H9 (cell line): ENCODE measurements around the gene RGS3. TPM values are rescaled to one million over a fixed set of nuclear protein-coding genes. Genes with fewer than 3 reads are reported as not detected.

Source experiments
- DNase-seq: peaks from one replicate; pipeline ENCODE4 v3.0.0-alpha.2; 2017
- H2AFZ ChIP-seq: one replicate; pipeline ENCODE4 v1.6.1; 2013; ENCODE audit warnings: mild to moderate bottlenecking, low read length, control low read depth, moderate library complexity
- H2AK5ac ChIP-seq: 2 replicates; pipeline ENCODE4 v1.6.1; 2013; ENCODE audit warnings: low read length, control low read depth, mixed read lengths; ENCODE audit not compliant: insufficient read length
- H2BK120ac ChIP-seq: one replicate; pipeline ENCODE4 v1.6.1; 2013; ENCODE audit warnings: low read depth, mild to moderate bottlenecking, low read length, control low read depth, inconsistent platforms; ENCODE audit not compliant: poor library complexity, severe bottlenecking
- H2BK12ac ChIP-seq: 2 replicates; pipeline ENCODE4 v1.6.1; 2013; ENCODE audit warnings: low read length, control low read depth, mixed read lengths, low read depth; ENCODE audit not compliant: insufficient read length
- H2BK15ac ChIP-seq: 2 replicates; pipeline ENCODE4 v1.6.1; 2013; ENCODE audit warnings: low read depth, low read length, control low read depth
- H2BK20ac ChIP-seq: one replicate; pipeline ENCODE4 v1.6.1; 2013; ENCODE audit warnings: low read depth, mild to moderate bottlenecking, low read length, control low read depth, inconsistent platforms; ENCODE audit not compliant: poor library complexity, severe bottlenecking
- H2BK5ac ChIP-seq: 2 replicates; pipeline ENCODE4 v1.6.1; 2013; ENCODE audit warnings: low read length, control low read depth, mixed read lengths; ENCODE audit not compliant: insufficient read length
- H3K14ac ChIP-seq: 2 replicates; pipeline ENCODE4 v1.6.1; 2013; ENCODE audit warnings: low read length, control low read depth; ENCODE audit not compliant: insufficient read depth
- H3K18ac ChIP-seq: 2 replicates; pipeline ENCODE4 v1.6.1; 2013; ENCODE audit warnings: low read depth, mild to moderate bottlenecking, mixed read lengths, low read length, control low read depth; ENCODE audit not compliant: insufficient read length
- H3K23ac ChIP-seq: 2 replicates; pipeline ENCODE4 v1.6.1; 2013; ENCODE audit warnings: low read length, control low read depth, mixed read lengths, low read depth; ENCODE audit not compliant: insufficient read length
- H3K23me2 ChIP-seq: 2 replicates; pipeline ENCODE4 v1.6.1; 2013; ENCODE audit warnings: low read depth, mild to moderate bottlenecking, mixed read lengths, low read length, control low read depth; ENCODE audit not compliant: insufficient read length, poor library complexity, severe bottlenecking
- H3K27ac ChIP-seq: 2 replicates; pipeline ENCODE4 v1.5.1; 2013; ENCODE audit warnings: low read length, control low read depth, mixed read lengths, low read depth; ENCODE audit not compliant: insufficient read length
- H3K27me3 ChIP-seq: 2 replicates; pipeline ENCODE4 v1.6.1; 2013; ENCODE audit warnings: low read length, control low read depth, inconsistent platforms; ENCODE audit not compliant: insufficient read depth
- H3K4ac ChIP-seq: 2 replicates; pipeline ENCODE4 v1.6.1; 2013; ENCODE audit warnings: low read depth, mild to moderate bottlenecking, control low read depth, inconsistent platforms, low read length, moderate library complexity
- H3K4me1 ChIP-seq: 2 replicates; pipeline ENCODE4 v1.6.1; 2013; ENCODE audit warnings: low read length, control low read depth, inconsistent platforms; ENCODE audit not compliant: insufficient read depth
- H3K4me2 ChIP-seq: 2 replicates; pipeline ENCODE4 v1.6.1; 2013; ENCODE audit warnings: low read length, control low read depth, mixed read lengths; ENCODE audit not compliant: insufficient read length, insufficient read depth
- H3K56ac ChIP-seq: 2 replicates; pipeline ENCODE4 v1.6.1; 2013; ENCODE audit warnings: low read depth, mild to moderate bottlenecking, mixed read lengths, low read length, control low read depth; ENCODE audit not compliant: insufficient read length
- H3K79me1 ChIP-seq: 2 replicates; pipeline ENCODE4 v1.6.1; 2013; ENCODE audit warnings: low read depth, mild to moderate bottlenecking, moderate library complexity, low read length, control low read depth, inconsistent platforms; ENCODE audit not compliant: insufficient read depth, poor library complexity, severe bottlenecking
- H3K79me2 ChIP-seq: 2 replicates; pipeline ENCODE4 v1.6.1; 2013; ENCODE audit warnings: low read length, control low read depth, inconsistent platforms; ENCODE audit not compliant: insufficient read depth
- H3K9ac ChIP-seq: 2 replicates; pipeline ENCODE4 v1.6.1; 2013; ENCODE audit warnings: low read length, control low read depth, mixed read lengths; ENCODE audit not compliant: insufficient read length; ENCODE audit errors: extremely low read depth
- H3K9me3 ChIP-seq: one replicate; pipeline ENCODE4 v1.6.1; 2013; ENCODE audit warnings: low read depth, low read length, inconsistent platforms; ENCODE audit not compliant: control insufficient read depth
- H3T11ph ChIP-seq: one replicate; pipeline ENCODE4 v1.6.1; 2013; ENCODE audit warnings: mild to moderate bottlenecking, low read length, control low read depth, inconsistent platforms
- H4K20me1 ChIP-seq: one replicate; pipeline ENCODE4 v1.6.1; 2013; ENCODE audit not compliant: control insufficient read depth, insufficient read length, insufficient read depth
- H4K5ac ChIP-seq: 2 replicates; pipeline ENCODE4 v1.6.1; 2013; ENCODE audit warnings: low read depth, mild to moderate bottlenecking, mixed read lengths, low read length, control low read depth; ENCODE audit not compliant: insufficient read length
- H4K8ac ChIP-seq: replicated peaks from 2 replicates; pipeline ENCODE4 v1.6.1; 2013; ENCODE audit warnings: low read length, control low read depth, mixed read lengths, low read depth; ENCODE audit not compliant: insufficient read length
- H4K91ac ChIP-seq: 2 replicates; pipeline ENCODE4 v1.6.1; 2013; ENCODE audit warnings: low read depth, mild to moderate bottlenecking, moderate library complexity, mixed read lengths, low read length, control low read depth; ENCODE audit not compliant: insufficient read length
- H3K27ac Mint-ChIP-seq, 3 experiments: 2 replicates in 2 of 3; 3 replicates in 1 of 3; pipeline ENCODE4 v1.8.0; 2020 to 2021; ENCODE audit warnings: mixed read lengths in 3 of 3, mild to moderate bottlenecking in 1 of 3, moderate library complexity in 1 of 3
- H3K27me3 Mint-ChIP-seq: 2 replicates; pipeline ENCODE4 v1.8.0; 2021; ENCODE audit warnings: low read depth, mild to moderate bottlenecking, moderate library complexity, mixed read lengths
- H3K36me3 Mint-ChIP-seq, 3 experiments: 2 replicates in 2 of 3; 3 replicates in 1 of 3; pipeline ENCODE4 v1.8.0; 2020 to 2021; ENCODE audit warnings: low read depth in 3 of 3, mixed read lengths in 3 of 3; ENCODE audit not compliant: insufficient read depth in 1 of 3
- H3K4me1 Mint-ChIP-seq, 2 experiments: 2 replicates each; pipeline ENCODE4 v1.8.0; 2020; ENCODE audit warnings: mixed read lengths in 2 of 2
- H3K4me3 Mint-ChIP-seq, 2 experiments: 2 replicates in 1 of 2; 3 replicates in 1 of 2; pipeline ENCODE4 v1.8.0; 2020 to 2021; ENCODE audit warnings: mild to moderate bottlenecking in 2 of 2, mixed read lengths in 2 of 2, moderate library complexity in 1 of 2
- H3K9me3 Mint-ChIP-seq, 2 experiments: 2 replicates in 1 of 2; 3 replicates in 1 of 2; pipeline ENCODE4 v1.8.0; 2020; ENCODE audit warnings: mild to moderate bottlenecking in 2 of 2, mixed read lengths in 2 of 2, moderate library complexity in 1 of 2
- CTCF ChIP-seq: fragments of 200-600 bp; sonication (generic); conservative IDR thresholded peaks from 3 replicates; pipeline ENCODE4 v1.8.0; 2021; ENCODE audit warnings: antibody characterized with exemption, mild to moderate bottlenecking
- WGBS: extraction: QIAGEN DNeasy Blood & Tissue Kit; methylation state at CpG from one replicate; pipeline ENCODE4 v1.1.7; 2013; ENCODE audit warnings: missing lambda C conversion rate, low lambda C conversion rate, mixed read lengths; ENCODE audit not compliant: insufficient read length; ENCODE audit errors: extremely low coverage; 5-methylcytosine and 5-hydroxymethylcytosine counted together
- total RNA-seq: library from RNA; stranded (reverse); gene quantifications from 2 replicates; pipeline ENCODE4 v1.2.1, GENCODE V29; 2021

RGS3 gene
- total RNA-seq, 1 experiment from 2014 or later, result 13.9 TPM

GRCh38 chr9:113603773-113604172 is 140.2 kb downstream of the RGS3 start:
- H3K4me3 Mint-ChIP-seq, result no peak overlapping the region
- no peaks in the 10 kb centered on the region for H3K27me3 ChIP-seq

More at GRCh38 chr9:113603773-113604172, 140.2 kb downstream of the RGS3 start:
- Mint-ChIP-seq H3K27ac (peak overlapping the region in 1 of 3 experiments; percentile 19; a peak in 1 of 7 replicates), H3K9me3 (no peaks in the 10 kb centered on the region), H3K27me3 (peaks cover 1% of the 10 kb centered on the region; the same call in 1 of the 2 replicates), H3K4me1 (peaks cover 34 to 49% of the 10 kb centered on the region in 2 experiments), H3K36me3 (no peaks in the 10 kb centered on the region; a peak in 1 of 7 replicates)
- H3K27ac ChIP-seq, result no peak overlapping the region
- H3K4ac ChIP-seq, result no peak overlapping the region
- no peaks in the 10 kb centered on the region for H4K20me1 ChIP-seq
- H4K91ac ChIP-seq, result no peak overlapping the region
- H3K14ac ChIP-seq, result no peak overlapping the region
- no peak overlapping the region for H2AFZ ChIP-seq
- no peak overlapping the region for H2AK5ac ChIP-seq
- H4K5ac ChIP-seq, result no peak overlapping the region
- no peak overlapping the region for H3T11ph ChIP-seq
- H2BK5ac ChIP-seq, result no peak overlapping the region
- no peak overlapping the region for H3K4me2 ChIP-seq
- no peaks in the 10 kb centered on the region for H3K79me1 ChIP-seq
- H3K9ac ChIP-seq, result no peak overlapping the region
- no peaks in the 10 kb centered on the region for H3K9me3 ChIP-seq
- no peak overlapping the region for H2BK15ac ChIP-seq
- H3K79me2 ChIP-seq, result no peaks in the 10 kb centered on the region
- H3K56ac ChIP-seq, result no peak overlapping the region
- no peak overlapping the region for H3K18ac ChIP-seq
- no peak overlapping the region for H4K8ac ChIP-seq
- no peak overlapping the region for H2BK20ac ChIP-seq
- H3K23me2 ChIP-seq, result no peaks in the 10 kb centered on the region
- no peak overlapping the region for H2BK12ac ChIP-seq
- H2BK120ac ChIP-seq, result no peak overlapping the region
- no CpG with 5 or more reads among the region's 5 CpGs for WGBS
- no peak overlapping the region for H3K23ac ChIP-seq
- H3K4me1 ChIP-seq, result peaks cover 10% of the 10 kb centered on the region; the same call in 1 of the 2 replicates
- DNase-seq, result no peak
- TF ChIP-seq CTCF, result no peak
